Fibroblast of the aortic adventitia (primary cell): ENCODE results near the gene DYNC1I1. TPM values are rescaled to one million over a fixed set of nuclear protein-coding genes. Genes with fewer than 3 reads are reported as not detected.

Experiments
- DNase-seq: peaks from one replicate; pipeline ENCODE4 v3.0.0-alpha.2; 2010; ENCODE audit warnings: low read depth
- H3K4me3 ChIP-seq: 2 replicates; pipeline ENCODE4 v1.5.1; 2011; ENCODE audit warnings: low read depth, mild to moderate bottlenecking, control low read depth, low read length, moderate library complexity
- total RNA-seq: library from RNA; depleted of rRNA; stranded (reverse); fragments of >200 nt; gene quantifications from 2 replicates; pipeline ENCODE4 v1.2.3, GENCODE V29; 2012; ENCODE audit warnings: low replicate concordance
- TF ChIP-seq, protein P1 (sequence below): IDR thresholded peaks from 2 replicates; pipeline ENCODE4 v1.5.1; 2011; ENCODE audit warnings: mild to moderate bottlenecking, low read length, control low read depth, inconsistent platforms; ENCODE audit not compliant: insufficient read depth

The DYNC1I1 gene
- total RNA-seq, 1 donor: 0.54 TPM

DNA sequence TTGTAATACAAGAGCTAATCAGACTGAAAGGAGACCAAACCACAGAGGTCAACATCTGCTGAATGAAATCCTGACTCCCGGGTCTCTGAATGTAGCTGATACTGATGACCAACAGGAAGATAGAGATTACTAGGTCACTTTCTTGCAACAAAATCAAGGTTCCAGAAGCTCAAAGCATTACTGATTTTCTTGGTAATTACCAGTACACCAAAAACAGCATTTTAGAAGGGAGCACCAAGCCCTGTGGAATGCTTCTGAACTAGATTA is 371.8 kb downstream of the DYNC1I1 start:
- no peak for DNase-seq
- no peak overlapping the region for H3K4me3 ChIP-seq
- TF ChIP-seq, protein P1, sequence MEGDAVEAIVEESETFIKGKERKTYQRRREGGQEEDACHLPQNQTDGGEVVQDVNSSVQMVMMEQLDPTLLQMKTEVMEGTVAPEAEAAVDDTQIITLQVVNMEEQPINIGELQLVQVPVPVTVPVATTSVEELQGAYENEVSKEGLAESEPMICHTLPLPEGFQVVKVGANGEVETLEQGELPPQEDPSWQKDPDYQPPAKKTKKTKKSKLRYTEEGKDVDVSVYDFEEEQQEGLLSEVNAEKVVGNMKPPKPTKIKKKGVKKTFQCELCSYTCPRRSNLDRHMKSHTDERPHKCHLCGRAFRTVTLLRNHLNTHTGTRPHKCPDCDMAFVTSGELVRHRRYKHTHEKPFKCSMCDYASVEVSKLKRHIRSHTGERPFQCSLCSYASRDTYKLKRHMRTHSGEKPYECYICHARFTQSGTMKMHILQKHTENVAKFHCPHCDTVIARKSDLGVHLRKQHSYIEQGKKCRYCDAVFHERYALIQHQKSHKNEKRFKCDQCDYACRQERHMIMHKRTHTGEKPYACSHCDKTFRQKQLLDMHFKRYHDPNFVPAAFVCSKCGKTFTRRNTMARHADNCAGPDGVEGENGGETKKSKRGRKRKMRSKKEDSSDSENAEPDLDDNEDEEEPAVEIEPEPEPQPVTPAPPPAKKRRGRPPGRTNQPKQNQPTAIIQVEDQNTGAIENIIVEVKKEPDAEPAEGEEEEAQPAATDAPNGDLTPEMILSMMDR: no peak

Other genes starting within 250 kb of the DYNC1I1 start
- 0.72 and 4.5 TPM in 2 replicates for gene PDK4, start 176.0 kb upstream of the DYNC1I1 start, total RNA-seq